SIG-M5 treated with dmso at 0.1 percent for 504 hours (cell line): Measurements from ENCODE around the gene POTEB.
"Not testable (repeated sequence)": the region's sequence is repeated elsewhere in the genome, so short reads cannot be mapped to it uniquely, and the experiment has no call there.

ENCODE experiments used
- DNase-seq: peaks from one replicate; lab custom pipeline; 2025; ENCODE audit not compliant: unreplicated experiment; lab: John Stamatoyannopoulos, UW

POTEB gene

GRCh38 chr15:21877635-21878034 lies at the start of gene POTEB:
TSS of gene POTEB (minus strand) at chr15:21877735. CDS start at chr15:21877246, 489 bp downstream.
- not testable (repeated sequence) for DNase-seq

GRCh38 chr15:21890955-21891354 lies 13.4 kb upstream of the POTEB start:
- not testable (repeated sequence) for DNase-seq

GRCh38 chr15:21889542-21889941 lies 12.0 kb upstream of the POTEB start:
- not testable (repeated sequence) for DNase-seq

GRCh38 chr15:21838831-21839230 lies 38.7 kb downstream of the POTEB start:
- not testable (repeated sequence) for DNase-seq
